ENCODE data around the gene COLGALT1.

- TF ChIP-seq, protein P1, sequence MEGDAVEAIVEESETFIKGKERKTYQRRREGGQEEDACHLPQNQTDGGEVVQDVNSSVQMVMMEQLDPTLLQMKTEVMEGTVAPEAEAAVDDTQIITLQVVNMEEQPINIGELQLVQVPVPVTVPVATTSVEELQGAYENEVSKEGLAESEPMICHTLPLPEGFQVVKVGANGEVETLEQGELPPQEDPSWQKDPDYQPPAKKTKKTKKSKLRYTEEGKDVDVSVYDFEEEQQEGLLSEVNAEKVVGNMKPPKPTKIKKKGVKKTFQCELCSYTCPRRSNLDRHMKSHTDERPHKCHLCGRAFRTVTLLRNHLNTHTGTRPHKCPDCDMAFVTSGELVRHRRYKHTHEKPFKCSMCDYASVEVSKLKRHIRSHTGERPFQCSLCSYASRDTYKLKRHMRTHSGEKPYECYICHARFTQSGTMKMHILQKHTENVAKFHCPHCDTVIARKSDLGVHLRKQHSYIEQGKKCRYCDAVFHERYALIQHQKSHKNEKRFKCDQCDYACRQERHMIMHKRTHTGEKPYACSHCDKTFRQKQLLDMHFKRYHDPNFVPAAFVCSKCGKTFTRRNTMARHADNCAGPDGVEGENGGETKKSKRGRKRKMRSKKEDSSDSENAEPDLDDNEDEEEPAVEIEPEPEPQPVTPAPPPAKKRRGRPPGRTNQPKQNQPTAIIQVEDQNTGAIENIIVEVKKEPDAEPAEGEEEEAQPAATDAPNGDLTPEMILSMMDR (IDR thresholded peaks at IDR 0.05; ENCODE audit: low read depth, low read length), result no peak
- no peak for TF ChIP-seq POLR2A (IDR thresholded peaks at IDR 0.05; ENCODE audit: extremely low read depth, insufficient read length)
These were observed 37.6 kb upstream of the COLGALT1 start for GRCh38 chr19:17517898-17518297.

Data from NB4 (cell line).